ENCODE measurements around the gene CCDC97.
"Not testable (repeated sequence)": the region's sequence is repeated elsewhere in the genome, so short reads cannot be mapped to it uniquely, and the experiment has no call there.

Gene CCDC97

DNA sequence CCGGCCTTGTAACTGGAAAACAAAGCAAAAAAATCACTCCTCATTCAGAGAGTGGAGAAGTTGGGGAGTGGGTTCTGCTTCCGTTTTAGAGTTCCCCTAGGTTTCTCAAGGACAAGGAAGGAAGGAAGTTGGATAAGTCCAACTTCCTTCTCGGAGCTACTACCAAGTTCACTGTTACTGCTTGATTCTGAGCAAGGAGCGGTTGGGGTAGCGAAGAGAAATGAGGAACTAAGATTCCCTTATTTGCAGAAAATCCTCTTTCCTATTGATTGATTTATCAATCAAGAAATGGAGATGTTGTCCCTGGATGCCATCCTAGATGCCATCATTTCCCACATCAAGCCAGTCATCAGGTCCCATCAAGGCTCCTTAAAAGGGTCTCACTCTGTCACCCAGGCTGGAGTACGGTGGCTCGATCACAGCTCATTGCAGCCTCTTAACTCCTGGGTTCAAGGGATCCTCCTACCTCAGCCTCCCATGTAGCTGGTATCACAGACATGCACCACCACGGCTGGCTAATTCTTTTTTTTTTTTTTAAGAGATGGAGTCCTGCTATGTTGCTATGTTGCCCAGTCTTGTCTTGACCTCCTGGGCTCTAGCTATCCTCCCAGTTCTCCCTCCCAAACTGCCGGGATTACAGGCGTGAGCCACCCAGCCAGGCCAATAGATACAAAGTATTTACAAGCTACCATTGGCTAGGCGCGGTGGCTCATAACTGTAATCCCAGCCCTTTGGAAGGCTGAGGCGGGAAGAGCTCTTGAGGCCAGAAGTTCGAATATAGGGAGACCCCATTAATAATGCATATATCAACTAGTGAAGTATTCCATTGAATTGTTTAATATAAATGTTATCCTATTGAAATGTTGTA lies 54.8 kb downstream of the CCDC97 start:
- TF ChIP-seq POLR2A (IDR thresholded peaks at IDR 0.05; ENCODE audit: low read depth, low read length) = no peak
- DNase-seq (ENCODE audit: insufficient read length, low spot score) (no peak), FAIRE-seq (no peak)

- FAIRE-seq (no peak), DNase-seq (ENCODE audit: insufficient read length, low spot score) (no peak)
Measured at GRCh38 chr19:41366089-41366488, 56.1 kb downstream of the CCDC97 start.

DNA sequence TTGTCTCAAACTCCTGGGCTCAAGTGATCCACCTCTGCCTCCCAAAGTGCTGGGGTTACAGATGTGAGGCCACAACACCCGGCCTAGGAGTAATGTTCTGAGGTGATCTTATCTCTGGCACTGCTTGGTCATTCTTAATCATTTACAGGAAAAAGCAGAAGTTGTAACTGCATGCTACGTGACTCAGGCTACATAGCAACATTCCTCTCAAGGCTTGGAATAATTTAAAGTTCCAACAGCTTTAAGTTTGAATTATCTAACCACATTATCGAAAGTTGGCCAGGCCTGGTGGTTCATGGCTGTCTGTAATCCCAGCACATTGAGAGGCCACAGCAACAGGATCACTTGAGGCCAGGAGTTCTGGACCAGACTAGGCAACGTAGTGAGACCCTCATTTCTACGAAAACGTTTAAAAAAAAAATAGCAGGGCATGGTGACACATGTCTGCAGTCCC lies 57.9 kb downstream of the CCDC97 start:
- TF ChIP-seq POLR2A (IDR thresholded peaks at IDR 0.05; ENCODE audit: low read depth, low read length) = no peak
- peak; percentile 65 for DNase-seq (ENCODE audit: insufficient read length, low spot score)
- peak; percentile 20 for FAIRE-seq

More at GRCh38 chr19:41366089-41366488, 56.1 kb downstream of the CCDC97 start:
- TF ChIP-seq POLR2A (IDR thresholded peaks at IDR 0.05; ENCODE audit: low read depth, low read length) = no peak

DNA sequence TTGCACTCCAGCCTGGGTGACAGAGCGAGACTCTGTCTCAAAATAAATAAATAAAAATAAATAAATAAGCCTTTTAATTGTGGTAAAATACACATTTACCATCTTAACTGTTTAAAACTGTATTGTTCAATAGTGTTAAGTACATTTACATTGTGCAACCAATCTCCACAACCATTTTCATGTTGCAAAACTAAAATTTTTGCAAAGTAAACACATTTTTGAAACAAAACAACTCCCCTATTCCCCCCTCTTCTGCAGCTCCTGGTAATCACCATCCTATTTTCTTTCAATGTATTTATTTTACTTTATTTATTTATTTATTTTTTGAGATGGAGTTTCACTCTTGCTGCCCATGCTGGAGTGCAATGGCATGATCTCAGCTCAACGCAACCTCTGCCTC lies 59.8 kb downstream of the CCDC97 start:
- no peak for TF ChIP-seq POLR2A (IDR thresholded peaks at IDR 0.05; ENCODE audit: low read depth, low read length)
- no peak for FAIRE-seq
- DNase-seq (ENCODE audit: insufficient read length, low spot score) = no peak

DNA sequence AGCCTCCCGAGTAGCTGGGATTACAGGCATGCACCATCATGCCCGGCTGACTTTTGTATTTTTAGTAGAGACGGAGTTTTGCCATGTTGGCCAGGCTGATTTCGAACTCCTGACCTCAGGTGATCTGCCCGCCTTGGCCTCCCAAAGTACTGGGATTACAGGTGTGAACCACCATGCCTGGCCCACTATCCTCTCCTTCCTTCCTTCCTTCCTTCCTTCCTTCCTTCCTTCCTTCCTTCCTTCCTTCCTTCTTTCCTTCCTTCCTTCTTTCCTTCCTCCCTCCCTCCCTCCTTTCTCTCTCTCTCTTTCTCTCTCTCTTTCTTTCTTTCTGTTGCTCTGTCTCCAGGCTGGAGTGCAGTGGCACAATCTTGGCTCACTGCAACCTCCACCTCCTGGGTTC lies 61.1 kb downstream of the CCDC97 start:
- FAIRE-seq; DNase-seq (ENCODE audit: insufficient read length, low spot score): not testable (repeated sequence)

- FAIRE-seq (no peak), DNase-seq (ENCODE audit: insufficient read length, low spot score) (no peak)
- TF ChIP-seq POLR2A (IDR thresholded peaks at IDR 0.05; ENCODE audit: low read depth, low read length) = no peak
Measured at GRCh38 chr19:41371541-41371940, 61.6 kb downstream of the CCDC97 start.

- FAIRE-seq (no peak), DNase-seq (ENCODE audit: insufficient read length, low spot score) (no peak)
- no peak for TF ChIP-seq POLR2A (IDR thresholded peaks at IDR 0.05; ENCODE audit: low read depth, low read length)
Measured at GRCh38 chr19:41372501-41372900, 62.5 kb downstream of the CCDC97 start.

DNA sequence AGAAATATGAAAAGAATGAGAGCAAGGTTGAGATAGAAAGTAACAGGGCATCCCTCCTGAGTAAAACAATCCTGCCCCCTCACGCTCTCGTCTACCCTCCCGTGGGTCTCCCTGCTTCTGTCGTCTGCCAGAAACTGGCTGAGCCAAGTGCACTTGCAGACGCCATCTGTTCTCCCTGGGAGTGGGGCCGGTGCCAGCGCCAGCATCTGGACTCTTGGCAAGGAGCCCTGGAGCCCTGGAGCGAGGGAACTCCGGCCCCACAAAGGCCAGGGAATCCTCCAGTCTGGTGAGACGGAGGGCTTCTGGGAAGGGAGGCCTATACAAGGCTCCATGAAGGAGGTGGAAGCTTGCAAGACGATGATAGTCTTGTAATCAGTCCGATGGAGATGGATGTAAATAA lies 64.0 kb downstream of the CCDC97 start:
- FAIRE-seq (peak; percentile 20), DNase-seq (ENCODE audit: insufficient read length, low spot score) (peak; percentile 91)
- no peak for TF ChIP-seq POLR2A (IDR thresholded peaks at IDR 0.05; ENCODE audit: low read depth, low read length)
